OCI-LY1 (cell line): ENCODE measurements around the gene PTPRD.

ENCODE experiments used
- H2AFZ ChIP-seq: fragments of 200-600 bp; sonication (generic), shearing (Covaris generic); 2 replicates; pipeline ENCODE4 v1.6.0; 2014; ENCODE audit warnings: antibody characterized with exemption, mild to moderate bottlenecking, low read length
- H3F3A ChIP-seq: fragments of 200-600 bp; sonication (generic), shearing (Covaris generic); 2 replicates; pipeline ENCODE4 v1.6.0; 2014; ENCODE audit warnings: mild to moderate bottlenecking, antibody characterized with exemption, low read length, moderate library complexity; ENCODE audit not compliant: insufficient read depth
- H3K27ac ChIP-seq: fragments of 200-600 bp; sonication (generic); 2 replicates; pipeline ENCODE4 v1.5.1; 2014; ENCODE audit warnings: low read length, mixed run types, mild to moderate bottlenecking, low read depth; ENCODE audit not compliant: poor library complexity, severe bottlenecking
- H3K27me3 ChIP-seq: fragments of 200-600 bp; sonication (generic); 2 replicates; pipeline ENCODE4 v1.6.0; 2014; ENCODE audit warnings: antibody characterized with exemption, mild to moderate bottlenecking, low read length, moderate library complexity; ENCODE audit not compliant: insufficient read depth
- H3K36me3 ChIP-seq: fragments of 200-600 bp; sonication (generic); 2 replicates; pipeline ENCODE4 v1.6.1; 2014; ENCODE audit warnings: mild to moderate bottlenecking, antibody characterized with exemption, low read length, moderate library complexity, mixed read lengths; ENCODE audit not compliant: insufficient read depth
- H3K4me1 ChIP-seq: fragments of 200-600 bp; sonication (generic); 2 replicates; pipeline ENCODE4 v1.5.1; 2014; ENCODE audit warnings: mild to moderate bottlenecking, low read length, moderate library complexity; ENCODE audit not compliant: insufficient read depth, severe bottlenecking
- H3K4me2 ChIP-seq: fragments of 200-600 bp; sonication (generic), shearing (Covaris generic); 2 replicates; pipeline ENCODE4 v1.6.1; 2014; ENCODE audit warnings: low read length
- H3K4me3 ChIP-seq: fragments of 200-600 bp; sonication (generic); 2 replicates; pipeline ENCODE4 v1.5.1; 2014; ENCODE audit warnings: low read length, low read depth, mild to moderate bottlenecking, mixed read lengths; ENCODE audit not compliant: poor library complexity, severe bottlenecking
- H3K79me2 ChIP-seq: fragments of 200-600 bp; shearing (Covaris generic); 2 replicates; pipeline ENCODE4 v1.6.1; 2016; ENCODE audit warnings: mixed run types, low read length, mixed read lengths; ENCODE audit not compliant: insufficient read depth
- H3K9ac ChIP-seq: fragments of 200-600 bp; sonication (generic), shearing (Covaris generic); 2 replicates; pipeline ENCODE4 v1.6.1; 2014; ENCODE audit warnings: mild to moderate bottlenecking, low read length, mixed read lengths
- H3K9me2 ChIP-seq: fragments of 200-600 bp; sonication (generic), shearing (Covaris generic); 2 replicates; pipeline ENCODE4 v1.6.1; 2014; ENCODE audit warnings: low read depth, mild to moderate bottlenecking, low read length, mixed read lengths
- H3K9me3 ChIP-seq: fragments of 200-600 bp; shearing (Covaris generic); 2 replicates; pipeline ENCODE4 v1.6.1; 2014; ENCODE audit warnings: low read length, mixed read lengths
- H4K20me1 ChIP-seq: fragments of 200-600 bp; sonication (generic), shearing (Covaris generic); 2 replicates; pipeline ENCODE4 v1.6.0; 2016; ENCODE audit warnings: mild to moderate bottlenecking, low read length; ENCODE audit not compliant: insufficient read depth
- CTCF ChIP-seq: fragments of 200-600 bp; sonication (generic), shearing (Covaris generic); IDR thresholded peaks from 2 replicates; pipeline ENCODE4 v1.5.1; 2017; ENCODE audit warnings: mild to moderate bottlenecking, antibody characterized with exemption, low read length, moderate library complexity, mixed read lengths
- EZH2 ChIP-seq: fragments of 200-600 bp; sonication (generic), shearing (Covaris generic); IDR thresholded peaks from 2 replicates; pipeline ENCODE4 v1.8.0; 2017; ENCODE audit warnings: borderline replicate concordance, mixed run types, mild to moderate bottlenecking, antibody characterized with exemption, low read length, moderate library complexity, mixed read lengths

Gene PTPRD

GRCh38 chr9:10586407-10586806 lies 26.4 kb downstream of the PTPRD start:
- Histone ChIP-seq H3K27me3 (no peaks in the 10 kb centered on the region), H3K4me1 (no peaks in the 10 kb centered on the region), H3K4me3 (no peak overlapping the region), H4K20me1 (no peaks in the 10 kb centered on the region), H3K9me3 (no peaks in the 10 kb centered on the region), H3K9me2 (no peaks in the 10 kb centered on the region), H2AFZ (no peak overlapping the region), H3K27ac (no peak overlapping the region), H3K9ac (no peak overlapping the region), H3K4me2 (no peak overlapping the region), H3F3A (no peaks in the 10 kb centered on the region), H3K79me2 (no peaks in the 10 kb centered on the region), H3K36me3 (no peaks in the 10 kb centered on the region)
- TF ChIP-seq EZH2 (no peak), CTCF (no peak)

- Histone ChIP-seq H3K4me2 (no peak overlapping the region), H3F3A (no peaks in the 10 kb centered on the region), H3K9me2 (no peaks in the 10 kb centered on the region), H2AFZ (no peak overlapping the region), H3K36me3 (no peaks in the 10 kb centered on the region), H3K79me2 (no peaks in the 10 kb centered on the region), H3K27ac (no peak overlapping the region), H3K4me3 (no peak overlapping the region), H3K4me1 (no peaks in the 10 kb centered on the region), H3K9me3 (no peaks in the 10 kb centered on the region), H4K20me1 (no peaks in the 10 kb centered on the region), H3K27me3 (no peaks in the 10 kb centered on the region), H3K9ac (no peak overlapping the region)
- TF ChIP-seq EZH2 (no peak), CTCF (no peak)
Observed at GRCh38 chr9:10571699-10572098, 41.1 kb downstream of the PTPRD start.

GRCh38 chr9:10566848-10567247 lies 46.0 kb downstream of the PTPRD start:
- H3K79me2 ChIP-seq: no peaks in the 10 kb centered on the region
- H2AFZ ChIP-seq: no peak overlapping the region
- no peaks in the 10 kb centered on the region for H3F3A ChIP-seq
- H4K20me1 ChIP-seq: no peaks in the 10 kb centered on the region
- no peak overlapping the region for H3K4me2 ChIP-seq
- TF ChIP-seq CTCF (no peak), EZH2 (no peak)
- no peaks in the 10 kb centered on the region for H3K27me3 ChIP-seq
- no peaks in the 10 kb centered on the region for H3K4me1 ChIP-seq
- H3K9ac ChIP-seq: no peak overlapping the region
- H3K9me3 ChIP-seq: no peaks in the 10 kb centered on the region
- H3K36me3 ChIP-seq: no peaks in the 10 kb centered on the region
- no peaks in the 10 kb centered on the region for H3K9me2 ChIP-seq
- no peak overlapping the region for H3K27ac ChIP-seq
- no peak overlapping the region for H3K4me3 ChIP-seq
